Vagina (tissue), 2 donors: ENCODE measurements around the gene CAMK2A.

Experiments used
- CTCF ChIP-seq, 3 experiments: fragments of 450-650 bp in 2 of 3; fragments of 200-600 bp in 1 of 3; sonication (generic) in 1 of 3; IDR thresholded peaks; one replicate each; pipeline ENCODE4 v1.5.1; 2017 to 2019; ENCODE audit warnings: antibody characterized with exemption in 3 of 3, mild to moderate bottlenecking in 2 of 3, moderate library complexity in 2 of 3
- POLR2A ChIP-seq, 2 donors: fragments of 450-650 bp; IDR thresholded peaks; one replicate each; pipeline ENCODE4 v1.6.1; 2017; ENCODE audit warnings: antibody characterized with exemption in 2 of 2, mild to moderate bottlenecking in 2 of 2, moderate library complexity in 2 of 2

- TF ChIP-seq CTCF (IDR thresholded peaks at IDR 0.05) (no peak), POLR2A (IDR thresholded peaks at IDR 0.05) (no peak)
These were observed 73.3 kb downstream of the CAMK2A start for GRCh38 chr5:150215979-150216944.
